T-cell (primary cell): ENCODE data around the gene ZNF274. TPM values are rescaled to one million over a fixed set of nuclear protein-coding genes. Genes with fewer than 3 reads are reported as not detected.

Experiments used
- ATAC-seq, 4 experiments: fragments of 200-7000 bp in 3 of 4; fragments of 150-1000 bp in 1 of 4; cut with Tn5 transposase; replicated peaks in 1 of 4; 1 replicate in 3 of 4; 2 replicates in 1 of 4; pipeline ENCODE4 v1.10.0; 2021; ENCODE audit warnings: moderate library complexity in 3 of 4, mild to moderate bottlenecking in 2 of 4, moderate number of reproducible peaks in 1 of 4
- CTCF ChIA-PET, 2 donors: fragments of 300-600 bp; sonication (Branson Sonifier 250); formaldehyde crosslinking; loops; one replicate each; lab custom pipeline; 2022; ENCODE audit warnings: antibody characterized with exemption in 2 of 2; lab: Charles Lee
- POLR2A ChIA-PET, 2 donors: fragments of 300-600 bp; sonication (Branson Sonifier 250); formaldehyde crosslinking; loops; one replicate each; lab custom pipeline; 2022; ENCODE audit warnings: antibody characterized with exemption in 2 of 2; lab: Charles Lee
- DNase-seq, 35 experiments: peaks; one replicate each; pipeline versions ENCODE4 v3.0.0 to v3.0.0-alpha.2; 2013 to 2023
- H3K27ac ChIP-seq: one replicate; pipeline ENCODE4 v1.5.1; 2013; ENCODE audit warnings: low read length
- H3K27me3 ChIP-seq, 2 experiments: replicated peaks in 1 of 2; 1 replicate in 1 of 2; 2 replicates in 1 of 2; pipeline versions ENCODE4 v1.6.1 to v1.7.0; 2013; ENCODE audit warnings: low read length in 1 of 2, mixed read lengths in 1 of 2; ENCODE audit not compliant: control insufficient read depth in 2 of 2, insufficient read depth in 2 of 2; ENCODE audit errors: extremely low read depth in 1 of 2
- H3K36me3 ChIP-seq, 2 donors: 1 replicate in 1 of 2; 2 replicates in 1 of 2; pipeline versions ENCODE4 v1.6.1 to v1.7.0; 2013; ENCODE audit warnings: low read length in 1 of 2; ENCODE audit not compliant: control insufficient read depth in 2 of 2, insufficient read depth in 1 of 2; ENCODE audit errors: extremely low read depth in 1 of 2
- H3K4me1 ChIP-seq, 2 experiments: 1 replicate in 1 of 2; 2 replicates in 1 of 2; pipeline versions ENCODE4 v1.6.1 to v1.7.0; 2013; ENCODE audit warnings: low read length in 2 of 2, mixed read lengths in 1 of 2; ENCODE audit not compliant: insufficient read depth in 2 of 2, control insufficient read depth in 1 of 2; ENCODE audit errors: extremely low read depth in 1 of 2
- H3K4me3 ChIP-seq, 2 donors: 1 replicate in 1 of 2; 2 replicates in 1 of 2; pipeline versions ENCODE4 v1.5.1 to v1.7.0; 2013; ENCODE audit warnings: mild to moderate bottlenecking in 2 of 2, low read length in 1 of 2, moderate library complexity in 1 of 2; ENCODE audit not compliant: control insufficient read depth in 1 of 2; ENCODE audit errors: extremely low read depth in 1 of 2
- H3K9me3 ChIP-seq: 2 replicates; pipeline ENCODE4 v1.7.0; 2013
- H3K27ac Mint-ChIP-seq, 2 donors: one replicate each; pipeline ENCODE4 v1.8.0; 2020 to 2021; ENCODE audit warnings: mild to moderate bottlenecking in 2 of 2, mixed read lengths in 2 of 2
- H3K27me3 Mint-ChIP-seq, 2 donors: one replicate each; pipeline ENCODE4 v1.8.0; 2021 to 2022; ENCODE audit warnings: mixed read lengths in 2 of 2
- H3K36me3 Mint-ChIP-seq: one replicate; pipeline ENCODE4 v1.8.0; 2021; ENCODE audit warnings: mixed read lengths
- H3K4me1 Mint-ChIP-seq, 3 donors: one replicate each; pipeline ENCODE4 v1.8.0; 2020 to 2022; ENCODE audit warnings: mixed read lengths in 3 of 3, mild to moderate bottlenecking in 1 of 3
- H3K4me3 Mint-ChIP-seq, 3 donors: one replicate each; pipeline ENCODE4 v1.8.0; 2020 to 2022; ENCODE audit warnings: mild to moderate bottlenecking in 3 of 3, mixed read lengths in 3 of 3, moderate library complexity in 3 of 3
- H3K9me3 Mint-ChIP-seq, 3 donors: one replicate each; pipeline ENCODE4 v1.8.0; 2020 to 2022; ENCODE audit warnings: mixed read lengths in 3 of 3
- WGBS: methylation state at CpG from one replicate; pipeline ENCODE4 v1.1.5; 2013; ENCODE audit warnings: missing lambda C conversion rate; ENCODE audit not compliant: insufficient coverage; 5-methylcytosine and 5-hydroxymethylcytosine counted together
- total RNA-seq, 35 experiments: library from RNA in 6 of 35; stranded (reverse) in 6 of 35; fragments of 120-200 nt in 1 of 35; gene quantifications; one replicate each; pipeline versions ENCODE4 v1.2.1 to v1.2.4 and lab custom pipeline; 2013 to 2026

Gene ZNF274
- total RNA-seq, 5 donors from 2014 or later (not counting 1 experiment from before 2014, with no cell fraction given): 44.9 to 70.7 (median 63.4) TPM

DNA sequence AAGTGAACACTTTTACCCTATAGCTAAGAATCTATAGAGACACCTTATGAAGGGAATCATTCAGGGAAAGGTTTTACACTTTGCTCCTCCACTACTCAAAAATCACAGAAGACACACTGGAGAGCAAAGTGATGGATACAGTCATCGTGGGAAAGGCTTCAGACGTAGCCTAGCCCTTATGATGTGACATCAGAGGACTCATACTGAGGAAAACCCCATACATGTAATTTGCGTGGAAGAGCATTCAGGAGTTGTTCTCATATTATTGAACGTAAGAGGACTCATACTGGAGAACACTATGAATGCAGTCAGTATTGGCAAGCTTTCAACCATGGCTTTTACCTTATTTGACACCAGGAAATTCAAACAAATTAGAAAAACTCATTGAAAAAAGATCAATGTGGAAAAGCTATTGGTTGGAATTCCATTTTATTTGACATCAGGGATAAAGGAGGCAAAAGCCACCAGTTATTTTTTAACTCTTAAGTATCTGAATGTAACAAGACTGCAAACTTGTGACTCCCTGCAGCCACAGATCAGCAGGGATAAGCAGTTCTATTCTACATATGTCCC is 16.1 kb upstream of the ZNF274 start:
- Mint-ChIP-seq H3K27me3 (no peaks in the 10 kb centered on the region), H3K36me3 (peaks cover 15% of the 10 kb centered on the region), H3K27ac (no peak overlapping the region), H3K4me1 (no peaks in the 10 kb centered on the region), H3K4me3 (no peak overlapping the region), H3K9me3 (peaks cover 24 to 49% (median 42%) of the 10 kb centered on the region in 3 donors)
- H3K4me1 ChIP-seq: no peaks in the 10 kb centered on the region
- no peaks in the 10 kb centered on the region for H3K36me3 ChIP-seq
- peaks cover 3% of the 10 kb centered on the region for H3K9me3 ChIP-seq
- ATAC-seq (no peak), DNase-seq (no peak)
- whole genome bisulfite sequencing: 60% methylated on average over 3 of the region's 4 CpGs
- ChIA-PET POLR2A (interaction anchor here in 1 of 2 donors (0.6 kb wide), 1 partner anchor 25 kb away, joined by 5 read pairs; no protein-coding TSS in a partner anchor), CTCF (no interaction called here)
- no peak overlapping the region for H3K4me3 ChIP-seq
- no peaks in the 10 kb centered on the region for H3K27me3 ChIP-seq
- no peak overlapping the region for H3K27ac ChIP-seq

- Histone ChIP-seq H3K27me3 (peaks cover 0 to 10% of the 10 kb centered on the region in 2 experiments), H3K4me3 (no peak overlapping the region), H3K27ac (no peak overlapping the region), H3K4me1 (no peaks in the 10 kb centered on the region), H3K36me3 (no peaks in the 10 kb centered on the region), H3K9me3 (peaks cover 6% of the 10 kb centered on the region)
- Mint-ChIP-seq H3K36me3 (peaks cover 9% of the 10 kb centered on the region), H3K27me3 (no peaks in the 10 kb centered on the region), H3K4me1 (no peaks in the 10 kb centered on the region), H3K27ac (no peak overlapping the region), H3K9me3 (peaks cover 14 to 45% (median 35%) of the 10 kb centered on the region in 3 donors), H3K4me3 (no peak overlapping the region)
- WGBS: 44% methylated on average over 1 of the region's 1 CpG
- POLR2A ChIA-PET: no interaction called here
- no peak for ATAC-seq
- no peak for DNase-seq
- CTCF ChIA-PET: interaction anchor here (0.6 kb wide), 2 partner anchors 21 to 1715 kb away, joined by 3 to 7 read pairs; no protein-coding TSS in a partner anchor
Observed at GRCh38 chr19:58170860-58171259, 12.0 kb upstream of the ZNF274 start.

GRCh38 chr19:58181902-58182576 is 822 bp upstream of the ZNF274 start:
- Histone ChIP-seq H3K4me1 (peaks cover 2 to 26% of the 10 kb centered on the region in 2 experiments), H3K9me3 (peaks cover 15% of the 10 kb centered on the region), H3K4me3 (peak overlapping the region; percentile 63 to 93), H3K36me3 (peaks cover 13 to 14% of the 10 kb centered on the region in 2 donors), H3K27ac (peak overlapping the region; percentile 100), H3K27me3 (no peaks in the 10 kb centered on the region)
- DNase-seq: peak; percentile 13 to 71 (median 47)
- ChIA-PET POLR2A (interaction anchor here in 1 of 2 donors (0.7 kb wide), 1 partner anchor 118 kb away, joined by 3 read pairs; no protein-coding TSS in a partner anchor), CTCF (no interaction called here)
- peaks cover 0 to 50% (median 35%) of the 10 kb centered on the region in 3 donors for H3K9me3 Mint-ChIP-seq
- H3K27ac Mint-ChIP-seq: peak overlapping the region; percentile 99
- H3K27me3 Mint-ChIP-seq: no peaks in the 10 kb centered on the region
- H3K4me3 Mint-ChIP-seq: peak overlapping the region; percentile 85 to 92 (median 91)
- H3K36me3 Mint-ChIP-seq: peaks cover 51% of the 10 kb centered on the region
- ATAC-seq: no peak
- 89% methylated on average over 2 of the region's 4 CpGs for WGBS
- peaks cover 19 to 25% (median 23%) of the 10 kb centered on the region in 3 donors for H3K4me1 Mint-ChIP-seq

DNA sequence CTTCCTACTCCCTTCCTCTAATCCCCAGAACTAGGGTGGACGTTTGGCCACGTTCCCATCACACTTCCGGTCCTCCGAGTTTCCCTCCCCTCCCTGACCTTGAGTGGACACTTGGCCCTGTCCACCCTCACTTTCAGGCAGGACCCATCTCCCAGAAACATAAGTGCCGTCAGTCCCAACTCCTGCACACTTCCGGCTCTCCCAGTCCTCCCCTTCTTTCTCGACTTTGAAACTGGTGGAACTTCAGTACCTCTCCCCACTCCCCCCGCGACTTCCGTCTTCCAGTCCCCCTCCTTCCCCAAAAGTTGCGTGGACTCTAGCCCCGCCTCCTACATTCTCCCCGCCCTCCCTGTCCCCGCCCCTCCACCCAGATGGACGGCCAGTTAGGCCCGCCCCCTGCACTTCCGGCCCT is 278 bp upstream of the ZNF274 start:
- Histone ChIP-seq H3K27ac (peak overlapping the region; percentile 100), H3K4me1 (peaks cover 2 to 26% of the 10 kb centered on the region in 2 experiments), H3K27me3 (no peaks in the 10 kb centered on the region), H3K9me3 (peaks cover 15% of the 10 kb centered on the region), H3K36me3 (peaks cover 17 to 19% of the 10 kb centered on the region in 2 donors), H3K4me3 (peak overlapping the region; percentile 63 to 93)
- no peaks in the 10 kb centered on the region for H3K27me3 Mint-ChIP-seq
- peaks cover 19 to 25% (median 23%) of the 10 kb centered on the region in 3 donors for H3K4me1 Mint-ChIP-seq
- peak overlapping the region; percentile 99 for H3K27ac Mint-ChIP-seq
- peak overlapping the region; percentile 85 to 92 (median 91) for H3K4me3 Mint-ChIP-seq
- peaks cover 51% of the 10 kb centered on the region for H3K36me3 Mint-ChIP-seq
- CTCF ChIA-PET: no interaction called here
- WGBS: 16% methylated on average over 15 of the region's 17 CpGs
- peaks cover 0 to 46% (median 32%) of the 10 kb centered on the region in 3 donors for H3K9me3 Mint-ChIP-seq
- POLR2A ChIA-PET: no interaction called here
- ATAC-seq (peak; percentile 71 to 77 (median 75)), DNase-seq (peak in 31 of 35 experiments; percentile 70 to 91 (median 85))

GRCh38 chr19:58183817-58184215 is 955 bp downstream of the ZNF274 start:
- ChIA-PET CTCF (no interaction called here), POLR2A (no interaction called here)
- Histone ChIP-seq H3K4me3 (peak overlapping the region; percentile 93 to 98), H3K27me3 (no peaks in the 10 kb centered on the region), H3K36me3 (peaks cover 19 to 25% of the 10 kb centered on the region in 2 donors), H3K9me3 (peaks cover 10% of the 10 kb centered on the region), H3K4me1 (peaks cover 2 to 26% of the 10 kb centered on the region in 2 experiments), H3K27ac (peak overlapping the region; percentile 100)
- peaks cover 19 to 25% (median 23%) of the 10 kb centered on the region in 3 donors for H3K4me1 Mint-ChIP-seq
- peak overlapping the region; percentile 99 for H3K27ac Mint-ChIP-seq
- 85% methylated on average over 2 of the region's 13 CpGs for WGBS
- DNase-seq (peak in 6 of 35 experiments; percentile 6 to 47 (median 20)), ATAC-seq (no peak)
- no peaks in the 10 kb centered on the region for H3K27me3 Mint-ChIP-seq
- H3K4me3 Mint-ChIP-seq: peak overlapping the region; percentile 85 to 92 (median 91)
- H3K9me3 Mint-ChIP-seq: peaks cover 0 to 43% (median 28%) of the 10 kb centered on the region in 3 donors
- H3K36me3 Mint-ChIP-seq: peaks cover 55% of the 10 kb centered on the region

DNA sequence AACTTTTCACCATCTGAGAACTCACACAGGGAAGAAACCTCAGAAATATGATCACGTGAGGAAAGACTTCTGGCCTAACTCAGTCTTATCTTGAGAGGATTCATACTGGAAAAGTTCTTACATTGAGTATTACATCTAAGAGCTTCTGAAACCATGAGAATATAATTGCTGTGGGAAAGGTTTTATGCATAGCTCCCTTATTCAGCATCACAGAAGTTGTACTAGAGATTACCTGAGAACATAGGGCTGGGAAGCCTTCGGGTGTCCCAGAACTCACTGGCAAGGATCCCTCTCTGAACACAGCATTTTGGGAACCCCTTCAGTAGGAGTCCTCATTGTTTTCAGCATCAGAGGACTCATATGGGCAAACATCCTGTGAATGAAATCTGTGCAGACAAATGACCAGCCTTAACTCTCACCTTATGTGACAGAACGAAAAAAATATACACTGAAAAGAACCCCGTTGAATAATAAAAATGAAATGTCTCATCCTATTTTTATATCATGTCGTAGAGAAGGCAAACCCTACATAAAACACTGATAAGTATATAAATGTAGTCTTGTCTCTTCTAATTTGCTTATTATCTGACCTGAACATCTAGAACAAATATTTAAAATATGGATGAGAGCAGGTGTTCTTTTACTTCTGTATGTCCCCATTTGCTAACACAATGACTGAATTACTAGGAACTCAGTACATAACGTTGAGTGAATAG is 14.2 kb downstream of the ZNF274 start:
- H3K27me3 ChIP-seq: no peaks in the 10 kb centered on the region
- ATAC-seq (no peak), DNase-seq (peak in 1 of 35 experiments; percentile 37)
- peaks cover 19 to 58% (median 51%) of the 10 kb centered on the region in 3 donors for H3K9me3 Mint-ChIP-seq
- H3K36me3 ChIP-seq: peaks cover 33 to 47% of the 10 kb centered on the region in 2 donors
- WGBS: 100% methylated on average over 1 of the region's 6 CpGs
- ChIA-PET POLR2A (interaction anchor here in 1 of 2 donors (0.6 kb wide), 1 partner anchor 11 kb away, joined by 5 read pairs; no protein-coding TSS in a partner anchor), CTCF (no interaction called here)
- no peak overlapping the region for H3K27ac ChIP-seq
- H3K27me3 Mint-ChIP-seq: no peaks in the 10 kb centered on the region
- peaks cover 88% of the 10 kb centered on the region for H3K36me3 Mint-ChIP-seq
- H3K27ac Mint-ChIP-seq: no peak overlapping the region
- H3K4me1 ChIP-seq: no peaks in the 10 kb centered on the region
- no peaks in the 10 kb centered on the region for H3K4me1 Mint-ChIP-seq
- H3K9me3 ChIP-seq: peaks cover 51% of the 10 kb centered on the region
- no peak overlapping the region for H3K4me3 Mint-ChIP-seq
- no peak overlapping the region for H3K4me3 ChIP-seq
